Stimulated activated CD8-positive, alpha-beta memory T cell treated with anti-CD3 and anti-CD28 coated beads, Interleukin-7, amount 100 ng/mL, for 1 hour (primary cell): ENCODE data around the gene PSRC1.

Experiments
- DNase-seq, 2 donors: peaks; one replicate each; pipeline ENCODE4 v3.0.0-alpha.2; 2020; ENCODE audit warnings: low read depth in 2 of 2

Gene PSRC1

GRCh38 chr1:109272021-109272799 lies 10.7 kb downstream of the PSRC1 start:
- no peak for DNase-seq

- DNase-seq, result no peak
These were observed 11.5 kb downstream of the PSRC1 start for GRCh38 chr1:109271458-109271857.

- no peak for DNase-seq
These were observed 12.2 kb downstream of the PSRC1 start for GRCh38 chr1:109270623-109271317.

GRCh38 chr1:109269981-109270622 lies 12.8 kb downstream of the PSRC1 start:
- no peak for DNase-seq

GRCh38 chr1:109269212-109269980 lies 13.5 kb downstream of the PSRC1 start:
- DNase-seq, result no peak

- DNase-seq, result no peak
These were observed 14.3 kb downstream of the PSRC1 start for GRCh38 chr1:109268431-109269211.

- DNase-seq, result no peak
These were observed 15.1 kb downstream of the PSRC1 start for GRCh38 chr1:109267743-109268300.

- DNase-seq, result no peak
These were observed 16.0 kb downstream of the PSRC1 start for GRCh38 chr1:109266965-109267364.

- no peak for DNase-seq
These were observed 17.1 kb downstream of the PSRC1 start for GRCh38 chr1:109265741-109266330.

GRCh38 chr1:109265016-109265415 lies 17.9 kb downstream of the PSRC1 start:
- DNase-seq, result no peak

- no peak for DNase-seq
These were observed 18.6 kb downstream of the PSRC1 start for GRCh38 chr1:109264379-109264755.

GRCh38 chr1:109263597-109264378 lies 19.2 kb downstream of the PSRC1 start:
- DNase-seq, result peak; percentile 34 to 65

GRCh38 chr1:109263234-109263596 lies 19.7 kb downstream of the PSRC1 start:
- no peak for DNase-seq

- no peak for DNase-seq
These were observed 20.5 kb downstream of the PSRC1 start for GRCh38 chr1:109262231-109263055.

- DNase-seq, result no peak
These were observed 21.4 kb downstream of the PSRC1 start for GRCh38 chr1:109261578-109261977.

GRCh38 chr1:109261006-109261405 lies 21.9 kb downstream of the PSRC1 start:
- DNase-seq, result no peak

- DNase-seq, result no peak
These were observed 23.0 kb downstream of the PSRC1 start for GRCh38 chr1:109259674-109260557.
